IMR-90 (cell line): ENCODE data around the gene NBEA. TPM values are rescaled to one million over a fixed set of nuclear protein-coding genes. Genes with fewer than 3 reads are reported as not detected.

Experiments
- ATAC-seq: fragments of 200-7000 bp; cut with Tn5 transposase; 2 replicates; pipeline ENCODE4 v1.9.1; 2020; ENCODE audit warnings: low read depth, mild to moderate bottlenecking, moderate library complexity
- BruUV-seq: library from RNA; stranded (reverse); fragments of 400-500 nt; replicated peaks from 2 replicates; lab custom pipeline; 2021; lab: Mats Ljungman, UMichigan
- CTCF ChIA-PET: fragments of 300-600 bp; formaldehyde crosslinking; extraction: SDS; loops from one replicate; lab custom pipeline; 2021; ENCODE audit warnings: antibody characterized with exemption; lab: Yijun Ruan, JAX
- POLR2A ChIA-PET: fragments of 300-600 bp; sonication (Branson Sonifier 250); formaldehyde crosslinking; loops from one replicate; lab custom pipeline; 2022; ENCODE audit warnings: antibody characterized with exemption; ENCODE audit not compliant: unreplicated experiment; lab: Charles Lee
- DNase-seq: peaks from one replicate; pipeline ENCODE4 v3.0.0; 2013
- H2AFZ ChIP-seq: replicated peaks from 2 replicates; pipeline ENCODE3; 2013; ENCODE audit warnings: low read length, mild to moderate bottlenecking; ENCODE audit not compliant: poor library complexity
- H2AK5ac ChIP-seq: 2 replicates; pipeline ENCODE4 v1.6.1; 2013; ENCODE audit warnings: low read depth, low read length, inconsistent platforms
- H2AK9ac ChIP-seq: replicated peaks from 2 replicates; pipeline ENCODE3; 2013; ENCODE audit warnings: mild to moderate bottlenecking, low read depth, low read length, moderate library complexity; ENCODE audit not compliant: poor library complexity
- H2BK120ac ChIP-seq: 2 replicates; pipeline ENCODE4 v1.6.1; 2013; ENCODE audit warnings: low read depth, low read length, inconsistent platforms
- H2BK15ac ChIP-seq: 3 replicates; pipeline ENCODE4 v1.6.1; 2013; ENCODE audit warnings: low read depth, low read length, inconsistent platforms
- H2BK20ac ChIP-seq: 2 replicates; pipeline ENCODE4 v1.6.1; 2013; ENCODE audit warnings: low read depth, mild to moderate bottlenecking, inconsistent platforms, low read length, moderate library complexity
- H2BK5ac ChIP-seq: 2 replicates; pipeline ENCODE4 v1.6.1; 2013; ENCODE audit warnings: mild to moderate bottlenecking, low read depth, low read length, inconsistent platforms; ENCODE audit not compliant: poor library complexity, severe bottlenecking
- H3K14ac ChIP-seq: replicated peaks from 2 replicates; pipeline ENCODE4 v1.6.1; 2013; ENCODE audit warnings: low read depth, low read length, inconsistent platforms
- H3K18ac ChIP-seq: 2 replicates; pipeline ENCODE4 v1.6.1; 2013; ENCODE audit warnings: low read depth, low read length, control low read depth
- H3K23ac ChIP-seq: 2 replicates; pipeline ENCODE4 v1.6.1; 2013; ENCODE audit warnings: low read depth, low read length, inconsistent platforms
- H3K27ac ChIP-seq: 2 replicates; pipeline ENCODE4 v1.5.1; 2013; ENCODE audit warnings: mild to moderate bottlenecking, control low read depth, low read length; ENCODE audit not compliant: insufficient read depth
- H3K27me3 ChIP-seq: 2 replicates; pipeline ENCODE4 v1.6.1; 2013; ENCODE audit warnings: low read length; ENCODE audit not compliant: control insufficient read depth, insufficient read depth
- H3K36me3 ChIP-seq: 2 replicates; pipeline ENCODE4 v1.6.1; 2013; ENCODE audit warnings: low read length, mixed read lengths; ENCODE audit not compliant: control insufficient read depth, insufficient read depth
- H3K4ac ChIP-seq: 2 replicates; pipeline ENCODE4 v1.6.1; 2013; ENCODE audit warnings: low read depth, low read length, inconsistent platforms
- H3K4me1 ChIP-seq: 2 replicates; pipeline ENCODE4 v1.6.1; 2013; ENCODE audit warnings: low read length, mixed read lengths; ENCODE audit not compliant: control insufficient read depth, insufficient read depth
- H3K4me2 ChIP-seq: 2 replicates; pipeline ENCODE4 v1.6.1; 2013; ENCODE audit warnings: low read depth, mild to moderate bottlenecking, control low read depth, low read length, moderate library complexity
- H3K4me3 ChIP-seq: 2 replicates; pipeline ENCODE4 v1.5.1; 2013; ENCODE audit warnings: low read depth, mild to moderate bottlenecking, control low read depth, low read length, moderate library complexity; ENCODE audit not compliant: insufficient read depth
- H3K56ac ChIP-seq: 2 replicates; pipeline ENCODE4 v1.6.1; 2013; ENCODE audit warnings: low read length, inconsistent platforms; ENCODE audit not compliant: insufficient read depth; ENCODE audit errors: extremely low read depth
- H3K79me1 ChIP-seq, 2 experiments: 2 replicates each; pipeline ENCODE4 v1.6.1; 2013; ENCODE audit warnings: low read length in 2 of 2, inconsistent platforms in 1 of 2, low read depth in 1 of 2
- H3K9ac ChIP-seq: 2 replicates; pipeline ENCODE4 v1.6.1; 2013; ENCODE audit warnings: low read depth, low read length, control low read depth
- H3K9me1 ChIP-seq: 2 replicates; pipeline ENCODE4 v1.6.1; 2013; ENCODE audit warnings: low read length, inconsistent platforms; ENCODE audit not compliant: insufficient read depth
- H3K9me3 ChIP-seq: 2 replicates; pipeline ENCODE4 v1.6.1; 2013; ENCODE audit warnings: low read length; ENCODE audit not compliant: control insufficient read depth, insufficient read depth
- H4K20me1 ChIP-seq: 2 replicates; pipeline ENCODE4 v1.6.1; 2013; ENCODE audit warnings: low read length, inconsistent platforms; ENCODE audit not compliant: insufficient read depth
- H4K5ac ChIP-seq: 2 replicates; pipeline ENCODE4 v1.6.1; 2013; ENCODE audit warnings: mild to moderate bottlenecking, low read depth, low read length, control low read depth
- H4K8ac ChIP-seq, 2 experiments: 2 replicates each; pipeline ENCODE4 v1.6.1; 2013; ENCODE audit warnings: low read depth in 2 of 2, low read length in 2 of 2, control low read depth in 1 of 2, inconsistent platforms in 1 of 2
- H4K91ac ChIP-seq: 2 replicates; pipeline ENCODE4 v1.6.1; 2013; ENCODE audit warnings: low read depth, low read length, inconsistent platforms; ENCODE audit not compliant: insufficient read depth
- FOS ChIP-seq: fragments of 150-350 bp; IDR thresholded peaks from 2 replicates; pipeline ENCODE4 v1.6.1; 2016; ENCODE audit warnings: low read depth, low read length
- MXI1 ChIP-seq: IDR thresholded peaks from 2 replicates; pipeline ENCODE4 v1.6.1; 2012; ENCODE audit warnings: low read depth, mild to moderate bottlenecking, low read length, moderate library complexity, borderline replicate concordance
- RCOR1 ChIP-seq: IDR thresholded peaks from 2 replicates; pipeline ENCODE4 v1.6.1; 2012; ENCODE audit warnings: mild to moderate bottlenecking, low read length, improper control_type of control experiment; ENCODE audit not compliant: insufficient replicate concordance
- RFX5 ChIP-seq: IDR thresholded peaks from 2 replicates; pipeline ENCODE4 v1.8.0; 2012; ENCODE audit warnings: low read depth, mild to moderate bottlenecking, low read length, moderate library complexity
- WGBS, 2 experiments: methylation state at CpG; one replicate each; pipeline versions ENCODE4 v1.1.5 to v1.1.7; 2013; ENCODE audit warnings: missing lambda C conversion rate in 2 of 2; ENCODE audit not compliant: insufficient read length in 1 of 2; ENCODE audit errors: extremely low coverage in 2 of 2; 5-methylcytosine and 5-hydroxymethylcytosine counted together
- dilution Hi-C: fragments of 300-500 bp; cut with HindIII; formaldehyde crosslinking; loops from one replicate; pipeline ENCODE4 v1.14.3; 2018; ENCODE audit warnings: low sequenced_read_pairs; ENCODE audit not compliant: unreplicated experiment
- in situ Hi-C: fragments of 300-500 bp; cut with MboI; formaldehyde crosslinking; loops from 3 replicates; pipeline ENCODE4 v1.14.3; 2019; ENCODE audit warnings: low sequenced_read_pairs, inconsistent platforms, mixed read lengths
- intact Hi-C: fragments of 100-400 bp; cut with micrococcal nuclease; formaldehyde crosslinking; loops from 2 replicates; pipeline ENCODE4 v1.10.0; 2022
- polyA plus RNA-seq, 3 experiments: library from polyadenylated mRNA; depleted of rRNA; stranded (reverse); fragments of >200 nt; gene quantifications; 2 replicates each; pipeline ENCODE4 v1.2.3, GENCODE V29; 2012; ENCODE audit warnings: low replicate concordance in 1 of 3
- total RNA-seq: library from RNA; depleted of rRNA; stranded (reverse); fragments of >200 nt; gene quantifications from 2 replicates; pipeline ENCODE4 v1.2.3, GENCODE V29; 2012

The NBEA gene
- total and polyA plus RNA-seq, 2 of the 4 experiments (the other 2 are of a cell fraction) = 0.82 to 2.2 TPM

GRCh38 chr13:35252536-35253205 is 310.6 kb downstream of the NBEA start:
- Histone ChIP-seq H3K23ac (no peak overlapping the region), H3K14ac (no peak overlapping the region), H3K36me3 (no peaks in the 10 kb centered on the region), H2AFZ (no peak overlapping the region), H2AK9ac (no peak overlapping the region), H3K56ac (no peak overlapping the region), H4K20me1 (no peaks in the 10 kb centered on the region), H4K91ac (no peak overlapping the region), H2BK15ac (no peak overlapping the region), H3K27me3 (no peaks in the 10 kb centered on the region), H4K5ac (no peak overlapping the region), H3K4me1 (no peaks in the 10 kb centered on the region), H3K9ac (no peak overlapping the region), H3K4me3 (no peak overlapping the region), H3K4ac (no peak overlapping the region), H2BK5ac (no peak overlapping the region), H3K18ac (no peak overlapping the region), H2AK5ac (no peak overlapping the region), H3K27ac (no peak overlapping the region), H3K9me1 (no peaks in the 10 kb centered on the region), H4K8ac (no peak overlapping the region), H3K4me2 (no peak overlapping the region), H2BK120ac (no peak overlapping the region), H3K79me1 (no peaks in the 10 kb centered on the region), H2BK20ac (no peak overlapping the region), H3K9me3 (no peaks in the 10 kb centered on the region; the same call in 1 of the 2 replicates)
- POLR2A ChIA-PET = no interaction called here
- dilution Hi-C loops = no loop called here
- CTCF ChIA-PET = no interaction called here
- intact Hi-C loops = no loop called here
- 100% methylated on average over 1 of the region's 4 CpGs; no CpG with 5 or more reads in 1 of the 2 experiments for WGBS, 2 experiments
- in situ Hi-C loops = no loop called here
- no TSS peak for BruUV-seq
- TF ChIP-seq FOS (no peak), RCOR1 (no peak), RFX5 (no peak), MXI1 (no peak)
- DNase-seq (no peak), ATAC-seq (no peak)
